DMS53 (cell line): Measurements from ENCODE around the gene MYLK4.

Experiments used
- DNase-seq: peaks from one replicate; lab custom pipeline; 2025; lab: John Stamatoyannopoulos, UW

Gene MYLK4

GRCh38 chr6:2733324-2733723 is 17.4 kb downstream of the MYLK4 start:
- DNase-seq = no peak

DNA sequence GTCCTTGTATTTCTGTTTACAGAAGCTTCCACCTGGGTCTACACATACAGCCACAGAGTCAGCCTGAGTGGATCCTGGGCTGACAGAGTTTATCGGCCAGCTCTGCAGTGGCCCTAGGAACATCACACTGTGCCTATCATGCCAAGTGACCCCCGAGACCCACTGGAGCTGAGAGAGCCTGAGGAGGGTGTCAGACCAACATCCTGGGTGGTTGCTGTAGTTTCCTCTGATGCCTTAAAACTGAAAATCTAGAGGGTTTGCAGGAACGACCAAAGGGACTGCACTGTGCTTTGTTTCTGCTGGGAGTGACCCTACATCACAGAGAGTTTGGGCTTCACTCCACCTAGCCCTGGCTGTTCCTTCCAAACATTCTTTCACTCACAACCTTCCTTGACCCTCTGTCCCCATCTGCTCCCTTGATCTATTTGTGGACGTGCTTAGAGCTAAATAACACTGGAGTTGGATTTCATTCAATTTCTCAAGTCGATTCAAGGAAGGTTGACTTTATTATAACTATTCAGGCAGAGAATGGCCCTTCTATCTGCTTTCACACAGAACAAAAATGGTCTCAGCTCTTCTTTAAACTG is 18.1 kb downstream of the MYLK4 start:
- no peak for DNase-seq

DNA sequence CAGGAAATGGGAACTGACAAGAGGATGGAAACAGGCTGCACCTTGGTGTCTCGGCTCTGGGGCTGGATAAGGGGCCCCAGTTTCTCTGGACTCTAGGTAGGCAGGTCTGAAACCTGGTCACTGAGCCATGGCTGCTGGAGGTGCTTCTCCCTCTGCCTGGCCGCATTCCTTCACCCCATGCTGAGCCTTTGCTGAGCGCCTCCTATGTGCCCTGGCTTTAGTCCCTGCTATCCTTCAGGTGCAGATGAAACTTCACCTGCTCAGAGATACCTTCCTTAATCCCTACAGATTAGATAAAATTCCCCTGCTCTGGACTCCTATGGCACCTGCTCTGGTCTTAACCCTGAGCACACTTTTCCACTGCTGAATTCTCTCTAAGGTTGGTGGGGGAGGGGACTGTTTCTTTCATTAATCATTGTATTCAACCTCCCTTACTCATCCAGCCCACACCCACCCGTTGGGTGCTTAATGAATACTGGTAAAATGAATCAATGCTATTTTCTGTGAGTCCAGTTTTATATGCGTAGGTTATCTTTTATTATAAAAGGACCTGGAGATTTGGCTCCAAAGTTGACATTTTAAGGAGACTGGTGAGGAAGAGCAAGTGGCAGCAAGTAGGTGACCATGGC is 19.3 kb downstream of the MYLK4 start:
- no peak for DNase-seq

DNA sequence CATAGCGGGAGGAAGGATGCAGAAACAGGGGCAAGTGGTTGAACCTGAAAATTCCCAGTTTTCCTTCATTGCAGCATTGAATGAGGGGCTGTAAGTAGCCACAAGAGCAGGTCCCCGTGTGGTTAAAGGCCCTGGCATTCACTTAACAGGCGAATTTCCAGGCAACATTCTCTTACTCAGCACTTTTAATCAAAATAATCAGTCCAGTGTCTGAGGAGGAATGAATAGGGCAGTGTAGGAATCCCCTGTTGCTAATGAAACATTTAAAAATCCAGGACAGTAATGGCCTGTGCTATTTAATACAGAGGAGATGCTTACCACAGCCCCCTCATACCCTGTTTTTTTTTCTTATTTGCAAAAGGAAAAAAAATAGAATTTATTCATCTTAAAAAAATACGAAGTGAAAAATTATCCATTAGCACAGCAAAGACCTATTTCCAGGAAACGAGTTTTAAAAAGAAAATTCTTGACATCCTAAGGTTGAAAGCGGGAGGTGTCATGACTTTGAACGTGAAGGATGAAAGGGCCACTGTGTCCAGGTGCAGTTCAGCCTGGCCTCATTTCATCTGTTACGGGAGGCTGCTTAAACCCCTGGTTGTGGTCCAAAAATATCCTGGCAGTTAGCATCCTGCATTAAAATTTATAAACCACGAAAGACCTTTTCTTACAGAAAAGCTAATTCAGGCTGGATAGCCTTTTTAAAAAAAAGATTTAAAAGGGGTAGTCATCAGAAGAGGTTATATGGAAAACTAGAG is 20.2 kb downstream of the MYLK4 start:
- no peak for DNase-seq

DNA sequence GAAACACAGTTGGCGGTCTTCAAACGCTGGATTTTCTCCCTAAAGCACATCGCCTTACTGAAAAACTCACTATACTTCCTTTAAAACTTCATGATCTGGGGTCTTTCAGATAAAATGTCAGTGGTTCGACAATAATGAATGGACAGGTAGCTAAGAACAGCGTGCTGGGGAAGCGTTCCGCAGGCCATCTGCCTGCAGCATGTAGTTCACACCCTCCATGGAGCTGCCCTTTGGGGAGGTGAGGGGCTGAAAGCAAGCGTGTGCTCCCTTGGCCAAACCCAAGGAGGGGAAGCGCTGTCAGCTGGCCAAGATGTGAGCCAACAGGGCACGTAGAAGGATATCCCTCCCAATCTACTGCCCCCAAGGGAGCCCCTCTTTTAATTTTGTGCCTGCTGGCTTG is 20.8 kb downstream of the MYLK4 start:
- no peak for DNase-seq

- DNase-seq = no peak
These were observed 24.6 kb downstream of the MYLK4 start for GRCh38 chr6:2725999-2726567.

- DNase-seq = no peak
These were observed 25.2 kb downstream of the MYLK4 start for GRCh38 chr6:2725364-2725988.

GRCh38 chr6:2721219-2721618 is 29.5 kb downstream of the MYLK4 start:
- no peak for DNase-seq

GRCh38 chr6:2719093-2719455 is 31.6 kb downstream of the MYLK4 start:
- DNase-seq = no peak

GRCh38 chr6:2718334-2719092 is 32.2 kb downstream of the MYLK4 start:
- DNase-seq = no peak

DNA sequence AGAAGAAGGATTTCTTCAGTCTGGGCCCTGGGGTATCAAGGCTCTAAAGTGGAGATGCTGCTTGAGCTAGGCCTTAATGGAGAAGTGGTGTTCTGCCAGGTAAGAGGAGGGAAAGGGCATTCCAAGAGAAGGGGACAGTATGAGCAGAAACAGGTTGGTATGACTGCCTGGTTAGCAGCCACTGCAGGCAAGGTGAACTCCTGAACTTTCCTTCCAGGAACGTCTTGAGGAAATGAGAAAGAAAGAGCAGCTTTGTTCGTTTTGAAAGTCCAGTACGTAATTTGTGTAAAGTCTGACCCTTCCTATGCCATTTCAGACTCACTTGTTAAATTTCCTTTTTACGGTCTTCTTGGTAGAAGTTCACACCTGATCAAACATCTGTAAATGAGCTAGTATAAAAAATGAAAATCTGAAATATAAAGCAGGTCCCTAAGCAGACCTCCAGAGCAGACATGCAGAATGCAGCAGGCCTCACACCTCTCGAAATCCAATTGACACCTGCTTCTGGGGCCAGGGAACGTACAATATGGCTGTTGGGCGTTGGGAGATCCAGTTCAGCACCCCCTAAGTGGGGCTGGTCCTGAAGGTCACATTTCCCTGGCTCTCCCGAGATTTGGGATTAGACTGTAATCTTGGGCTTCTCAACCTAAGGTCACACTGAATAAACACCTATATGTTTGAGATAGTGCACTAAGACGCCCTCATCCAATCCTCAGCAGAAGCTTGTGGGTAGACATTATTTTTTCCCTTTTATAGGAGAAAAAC is 33.6 kb downstream of the MYLK4 start:
- no peak for DNase-seq

- DNase-seq = no peak
These were observed 35.0 kb downstream of the MYLK4 start for GRCh38 chr6:2715737-2716136.

DNA sequence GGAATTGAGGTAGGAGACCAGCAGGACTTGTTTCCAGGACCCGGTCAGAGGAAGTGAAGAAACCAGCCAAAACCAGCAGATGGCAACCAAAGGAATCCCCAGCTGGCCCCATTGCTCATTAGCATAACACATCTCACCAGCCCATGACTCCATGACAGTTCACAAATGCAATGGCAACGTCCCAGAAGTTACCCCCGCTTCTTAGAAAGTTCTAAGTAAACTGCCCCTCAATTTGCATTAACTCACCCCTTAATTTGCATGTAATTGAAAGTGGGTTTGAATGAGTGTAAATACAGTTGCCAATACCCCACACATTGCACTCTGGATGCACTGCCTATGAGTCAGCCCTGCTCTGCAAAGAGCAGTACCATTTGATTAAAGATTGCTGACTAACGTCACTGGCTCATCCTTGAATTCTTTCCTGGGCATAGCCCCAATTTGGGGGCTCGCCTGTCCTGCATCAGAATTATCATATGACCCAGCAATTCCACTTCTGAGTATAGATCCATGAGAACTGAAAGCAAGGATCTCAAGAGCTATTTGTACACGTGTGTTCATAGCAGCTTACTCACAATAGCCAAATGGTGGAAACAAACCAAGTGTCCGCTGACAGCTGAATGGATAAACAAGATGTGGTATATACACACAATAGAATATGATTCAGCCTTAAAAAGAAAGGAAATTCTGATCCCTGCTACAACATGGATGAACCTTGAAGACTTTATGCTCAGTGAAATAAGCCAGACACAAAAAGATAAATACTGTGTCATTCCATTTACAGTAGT is 36.4 kb downstream of the MYLK4 start:
- peak; percentile 7 for DNase-seq

- DNase-seq = no peak
These were observed 37.1 kb downstream of the MYLK4 start for GRCh38 chr6:2713473-2714110.

DNA sequence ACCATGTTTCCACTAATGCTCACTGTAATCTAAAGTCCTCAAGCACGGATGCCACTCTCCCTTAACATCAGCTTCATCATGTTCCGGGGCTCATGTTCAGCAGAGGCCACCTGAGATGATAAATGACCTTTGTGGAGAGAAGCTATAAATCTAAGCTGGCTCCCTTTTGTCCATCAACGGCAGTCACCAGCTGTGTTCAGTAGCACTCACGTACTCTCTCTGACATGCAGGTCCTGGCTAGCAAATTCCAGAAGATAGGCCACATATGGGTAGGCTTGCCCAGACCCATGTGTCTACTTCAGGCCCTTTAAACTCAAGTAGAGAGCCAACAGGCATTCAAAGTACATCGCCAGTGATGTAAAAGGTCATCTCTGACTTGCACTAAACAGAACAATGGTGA is 38.6 kb downstream of the MYLK4 start:
- DNase-seq = no peak

GRCh38 chr6:2710412-2710811 is 40.3 kb downstream of the MYLK4 start:
- no peak for DNase-seq

GRCh38 chr6:2708456-2708855 is 42.3 kb downstream of the MYLK4 start:
- no peak for DNase-seq

DNA sequence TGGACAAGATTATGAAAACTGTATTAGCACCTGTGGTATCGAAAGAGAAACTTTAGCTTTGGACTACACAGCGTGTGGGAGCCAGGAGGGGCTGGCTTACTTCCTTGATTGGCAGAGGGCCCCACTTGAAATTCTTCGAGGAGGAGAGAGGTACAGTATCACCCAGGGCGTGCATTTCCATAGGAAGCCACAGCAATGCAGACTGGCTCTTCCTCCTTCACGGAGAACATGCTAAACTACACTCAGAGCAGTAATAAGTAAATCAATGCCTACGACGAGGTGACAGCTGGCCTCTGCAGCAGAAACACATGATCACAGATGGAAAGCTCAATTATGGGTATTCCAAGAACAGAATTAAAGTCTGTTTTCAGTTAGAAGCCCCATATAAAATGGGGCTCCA is 44.2 kb downstream of the MYLK4 start:
- no peak for DNase-seq

GRCh38 chr6:2705256-2705655 is 45.5 kb downstream of the MYLK4 start:
- DNase-seq = no peak

GRCh38 chr6:2697291-2697690 is 53.4 kb downstream of the MYLK4 start:
- no peak for DNase-seq
